ENCODE results near the gene PLXNA4. TPM values are rescaled to one million over a fixed set of nuclear protein-coding genes. Genes with fewer than 3 reads are reported as not detected.

The PLXNA4 gene
- total and polyA plus RNA-seq, 9 of the 15 experiments (the other 6 are each of a cell fraction or from before 2014, with no cell fraction given) = under 0.01 to 0.09 TPM; not detected in 7

DNA sequence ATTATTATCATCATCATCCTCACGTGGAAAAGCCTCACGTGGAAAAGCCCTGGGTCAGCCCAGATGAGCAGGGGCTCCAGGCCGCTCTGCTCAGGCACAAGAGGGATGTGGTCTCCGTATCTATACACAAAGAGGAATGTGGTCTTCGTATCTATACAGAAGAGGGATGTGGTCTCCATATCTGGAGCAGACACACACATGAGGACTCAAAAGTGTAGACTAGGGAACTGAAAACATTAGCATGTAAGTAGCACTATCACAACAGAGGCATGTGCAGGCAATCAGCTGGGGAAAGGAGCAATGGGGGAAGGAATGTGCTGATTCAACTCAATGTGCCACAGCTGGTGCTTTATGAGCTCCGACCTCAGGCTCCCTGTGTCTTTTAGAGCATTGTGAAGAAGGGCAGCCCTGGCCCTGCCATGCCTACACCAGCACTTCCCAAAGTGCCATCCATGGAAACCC is 86.5 kb downstream of the PLXNA4 start (continued):
- TF ChIP-seq, protein P1, sequence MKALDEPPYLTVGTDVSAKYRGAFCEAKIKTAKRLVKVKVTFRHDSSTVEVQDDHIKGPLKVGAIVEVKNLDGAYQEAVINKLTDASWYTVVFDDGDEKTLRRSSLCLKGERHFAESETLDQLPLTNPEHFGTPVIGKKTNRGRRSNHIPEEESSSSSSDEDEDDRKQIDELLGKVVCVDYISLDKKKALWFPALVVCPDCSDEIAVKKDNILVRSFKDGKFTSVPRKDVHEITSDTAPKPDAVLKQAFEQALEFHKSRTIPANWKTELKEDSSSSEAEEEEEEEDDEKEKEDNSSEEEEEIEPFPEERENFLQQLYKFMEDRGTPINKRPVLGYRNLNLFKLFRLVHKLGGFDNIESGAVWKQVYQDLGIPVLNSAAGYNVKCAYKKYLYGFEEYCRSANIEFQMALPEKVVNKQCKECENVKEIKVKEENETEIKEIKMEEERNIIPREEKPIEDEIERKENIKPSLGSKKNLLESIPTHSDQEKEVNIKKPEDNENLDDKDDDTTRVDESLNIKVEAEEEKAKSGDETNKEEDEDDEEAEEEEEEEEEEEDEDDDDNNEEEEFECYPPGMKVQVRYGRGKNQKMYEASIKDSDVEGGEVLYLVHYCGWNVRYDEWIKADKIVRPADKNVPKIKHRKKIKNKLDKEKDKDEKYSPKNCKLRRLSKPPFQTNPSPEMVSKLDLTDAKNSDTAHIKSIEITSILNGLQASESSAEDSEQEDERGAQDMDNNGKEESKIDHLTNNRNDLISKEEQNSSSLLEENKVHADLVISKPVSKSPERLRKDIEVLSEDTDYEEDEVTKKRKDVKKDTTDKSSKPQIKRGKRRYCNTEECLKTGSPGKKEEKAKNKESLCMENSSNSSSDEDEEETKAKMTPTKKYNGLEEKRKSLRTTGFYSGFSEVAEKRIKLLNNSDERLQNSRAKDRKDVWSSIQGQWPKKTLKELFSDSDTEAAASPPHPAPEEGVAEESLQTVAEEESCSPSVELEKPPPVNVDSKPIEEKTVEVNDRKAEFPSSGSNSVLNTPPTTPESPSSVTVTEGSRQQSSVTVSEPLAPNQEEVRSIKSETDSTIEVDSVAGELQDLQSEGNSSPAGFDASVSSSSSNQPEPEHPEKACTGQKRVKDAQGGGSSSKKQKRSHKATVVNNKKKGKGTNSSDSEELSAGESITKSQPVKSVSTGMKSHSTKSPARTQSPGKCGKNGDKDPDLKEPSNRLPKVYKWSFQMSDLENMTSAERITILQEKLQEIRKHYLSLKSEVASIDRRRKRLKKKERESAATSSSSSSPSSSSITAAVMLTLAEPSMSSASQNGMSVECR (CRISPR knock-in tag; IDR thresholded peaks at IDR 0.05) = no peak
- TF ChIP-seq GATAD2A (IDR thresholded peaks at IDR 0.05) (no peak), HDAC3 (IDR thresholded peaks at IDR 0.05; ENCODE audit: borderline replicate concordance, partially characterized antibody) (peak; percentile 69), PHTF2 (CRISPR knock-in tag; IDR thresholded peaks at IDR 0.05) (no peak), NCOR1 (IDR thresholded peaks at IDR 0.05) (peak; percentile 79), FOXP1 (CRISPR knock-in tag; IDR thresholded peaks at IDR 0.05) (no peak), ZBTB1 (CRISPR knock-in tag; IDR thresholded peaks at IDR 0.05; ENCODE audit: borderline replicate concordance, low read depth) (no peak), PRMT5 (CRISPR knock-in tag; IDR thresholded peaks at IDR 0.05) (no peak), CREM (IDR thresholded peaks at IDR 0.05; ENCODE audit: low read depth) (peak; percentile 57; the same call in 1 of the 2 replicates), SAP30 (IDR thresholded peaks at IDR 0.05; ENCODE audit: borderline replicate concordance, insufficient read depth, low read depth, low read length, poor library complexity, severe bottlenecking) (no peak), MED1 (CRISPR knock-in tag; IDR thresholded peaks at IDR 0.05; ENCODE audit: borderline replicate concordance) (no peak), HMG20B (CRISPR knock-in tag; IDR thresholded peaks at IDR 0.05) (no peak)
- TF ChIP-seq, protein P2, sequence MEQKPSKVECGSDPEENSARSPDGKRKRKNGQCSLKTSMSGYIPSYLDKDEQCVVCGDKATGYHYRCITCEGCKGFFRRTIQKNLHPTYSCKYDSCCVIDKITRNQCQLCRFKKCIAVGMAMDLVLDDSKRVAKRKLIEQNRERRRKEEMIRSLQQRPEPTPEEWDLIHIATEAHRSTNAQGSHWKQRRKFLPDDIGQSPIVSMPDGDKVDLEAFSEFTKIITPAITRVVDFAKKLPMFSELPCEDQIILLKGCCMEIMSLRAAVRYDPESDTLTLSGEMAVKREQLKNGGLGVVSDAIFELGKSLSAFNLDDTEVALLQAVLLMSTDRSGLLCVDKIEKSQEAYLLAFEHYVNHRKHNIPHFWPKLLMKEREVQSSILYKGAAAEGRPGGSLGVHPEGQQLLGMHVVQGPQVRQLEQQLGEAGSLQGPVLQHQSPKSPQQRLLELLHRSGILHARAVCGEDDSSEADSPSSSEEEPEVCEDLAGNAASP (IDR thresholded peaks at IDR 0.05) = no peak
- TF ChIP-seq, protein P3, sequence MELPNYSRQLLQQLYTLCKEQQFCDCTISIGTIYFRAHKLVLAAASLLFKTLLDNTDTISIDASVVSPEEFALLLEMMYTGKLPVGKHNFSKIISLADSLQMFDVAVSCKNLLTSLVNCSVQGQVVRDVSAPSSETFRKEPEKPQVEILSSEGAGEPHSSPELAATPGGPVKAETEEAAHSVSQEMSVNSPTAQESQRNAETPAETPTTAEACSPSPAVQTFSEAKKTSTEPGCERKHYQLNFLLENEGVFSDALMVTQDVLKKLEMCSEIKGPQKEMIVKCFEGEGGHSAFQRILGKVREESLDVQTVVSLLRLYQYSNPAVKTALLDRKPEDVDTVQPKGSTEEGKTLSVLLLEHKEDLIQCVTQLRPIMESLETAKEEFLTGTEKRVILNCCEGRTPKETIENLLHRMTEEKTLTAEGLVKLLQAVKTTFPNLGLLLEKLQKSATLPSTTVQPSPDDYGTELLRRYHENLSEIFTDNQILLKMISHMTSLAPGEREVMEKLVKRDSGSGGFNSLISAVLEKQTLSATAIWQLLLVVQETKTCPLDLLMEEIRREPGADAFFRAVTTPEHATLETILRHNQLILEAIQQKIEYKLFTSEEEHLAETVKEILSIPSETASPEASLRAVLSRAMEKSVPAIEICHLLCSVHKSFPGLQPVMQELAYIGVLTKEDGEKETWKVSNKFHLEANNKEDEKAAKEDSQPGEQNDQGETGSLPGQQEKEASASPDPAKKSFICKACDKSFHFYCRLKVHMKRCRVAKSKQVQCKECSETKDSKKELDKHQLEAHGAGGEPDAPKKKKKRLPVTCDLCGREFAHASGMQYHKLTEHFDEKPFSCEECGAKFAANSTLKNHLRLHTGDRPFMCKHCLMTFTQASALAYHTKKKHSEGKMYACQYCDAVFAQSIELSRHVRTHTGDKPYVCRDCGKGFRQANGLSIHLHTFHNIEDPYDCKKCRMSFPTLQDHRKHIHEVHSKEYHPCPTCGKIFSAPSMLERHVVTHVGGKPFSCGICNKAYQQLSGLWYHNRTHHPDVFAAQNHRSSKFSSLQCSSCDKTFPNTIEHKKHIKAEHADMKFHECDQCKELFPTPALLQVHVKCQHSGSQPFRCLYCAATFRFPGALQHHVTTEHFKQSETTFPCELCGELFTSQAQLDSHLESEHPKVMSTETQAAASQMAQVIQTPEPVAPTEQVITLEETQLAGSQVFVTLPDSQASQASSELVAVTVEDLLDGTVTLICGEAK (IDR thresholded peaks at IDR 0.05) = no peak
- TF ChIP-seq, protein P3 (CRISPR knock-in tag; IDR thresholded peaks at IDR 0.05) = no peak
